SKM-1 treated with dmso at 0.1 percent for 144 hours (cell line): ENCODE data around the gene COL18A1.

ENCODE experiments used
- DNase-seq: peaks from one replicate; lab custom pipeline; 2025; ENCODE audit not compliant: unreplicated experiment; lab: John Stamatoyannopoulos, UW

COL18A1 gene

DNA sequence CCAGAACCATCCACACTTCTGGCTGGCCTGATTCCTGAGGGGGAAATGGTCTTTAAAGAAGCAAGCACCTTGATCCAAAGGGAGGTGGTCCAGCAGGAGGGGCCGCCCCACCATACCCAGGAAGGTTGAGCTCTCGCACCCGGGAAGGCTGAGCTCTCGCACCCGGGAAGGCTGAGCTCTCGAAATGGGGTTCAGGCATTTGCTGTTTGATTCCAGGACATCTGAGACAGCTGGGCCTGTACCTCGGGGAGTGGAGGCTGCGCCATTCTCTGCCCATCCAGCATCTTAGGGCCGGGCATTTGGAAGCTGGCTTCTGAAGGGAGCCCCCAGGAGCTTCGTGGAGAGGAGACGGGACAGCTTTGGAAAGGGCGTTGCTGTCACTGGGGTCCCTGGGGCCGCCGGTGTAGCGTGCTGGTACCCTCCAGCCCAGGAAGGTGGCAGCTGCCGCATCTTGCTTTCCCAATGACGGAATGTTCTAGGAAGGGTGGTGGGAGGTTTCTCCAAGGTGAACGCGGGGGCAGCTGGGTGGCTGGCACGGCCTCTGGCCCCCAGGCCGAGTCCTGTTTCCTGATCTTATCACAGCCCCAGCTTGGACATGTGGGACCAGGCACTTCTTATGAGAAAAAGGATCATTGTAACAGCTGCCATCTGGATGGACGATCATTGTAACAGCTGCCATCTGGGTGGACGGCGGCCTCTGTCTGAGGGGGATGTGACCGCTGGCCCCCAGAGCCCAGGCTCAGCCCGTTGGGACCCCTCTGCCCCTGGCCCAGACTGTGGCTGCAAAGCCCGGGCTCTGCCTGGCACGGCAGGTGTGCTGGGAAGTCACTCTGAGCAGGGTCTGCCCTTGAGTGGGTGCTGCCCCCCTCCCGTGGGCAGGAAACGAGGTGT is 61.6 kb downstream of the COL18A1 start:
- DNase-seq = no peak

DNA sequence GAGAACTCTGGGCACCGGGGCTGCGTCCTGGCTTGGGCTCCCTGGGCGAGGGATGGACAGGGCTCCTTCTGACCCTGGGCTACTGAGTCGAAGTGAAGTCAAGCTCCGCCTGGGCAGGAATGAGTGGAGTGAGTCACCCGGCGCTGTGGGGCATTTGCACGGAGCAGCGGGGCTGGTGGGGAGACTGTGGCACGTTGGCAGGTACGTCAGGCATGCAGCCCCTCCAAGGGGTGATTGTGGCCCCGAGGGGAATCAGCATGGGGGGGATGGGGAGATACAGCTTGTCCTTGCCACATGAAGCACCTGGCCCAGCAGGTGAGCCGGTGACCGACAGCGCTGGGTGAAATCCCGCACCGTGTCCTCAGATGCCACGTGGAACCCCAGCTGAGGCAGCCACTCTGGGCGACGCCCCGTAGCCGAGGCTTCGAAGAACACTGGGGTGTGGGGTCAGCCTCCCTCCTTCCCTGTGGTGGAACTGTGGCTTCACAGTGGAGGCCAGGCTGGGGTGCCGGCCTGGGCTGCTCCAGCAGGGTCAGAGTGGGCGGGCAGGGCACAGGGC is 62.3 kb downstream of the COL18A1 start:
- no peak for DNase-seq

DNA sequence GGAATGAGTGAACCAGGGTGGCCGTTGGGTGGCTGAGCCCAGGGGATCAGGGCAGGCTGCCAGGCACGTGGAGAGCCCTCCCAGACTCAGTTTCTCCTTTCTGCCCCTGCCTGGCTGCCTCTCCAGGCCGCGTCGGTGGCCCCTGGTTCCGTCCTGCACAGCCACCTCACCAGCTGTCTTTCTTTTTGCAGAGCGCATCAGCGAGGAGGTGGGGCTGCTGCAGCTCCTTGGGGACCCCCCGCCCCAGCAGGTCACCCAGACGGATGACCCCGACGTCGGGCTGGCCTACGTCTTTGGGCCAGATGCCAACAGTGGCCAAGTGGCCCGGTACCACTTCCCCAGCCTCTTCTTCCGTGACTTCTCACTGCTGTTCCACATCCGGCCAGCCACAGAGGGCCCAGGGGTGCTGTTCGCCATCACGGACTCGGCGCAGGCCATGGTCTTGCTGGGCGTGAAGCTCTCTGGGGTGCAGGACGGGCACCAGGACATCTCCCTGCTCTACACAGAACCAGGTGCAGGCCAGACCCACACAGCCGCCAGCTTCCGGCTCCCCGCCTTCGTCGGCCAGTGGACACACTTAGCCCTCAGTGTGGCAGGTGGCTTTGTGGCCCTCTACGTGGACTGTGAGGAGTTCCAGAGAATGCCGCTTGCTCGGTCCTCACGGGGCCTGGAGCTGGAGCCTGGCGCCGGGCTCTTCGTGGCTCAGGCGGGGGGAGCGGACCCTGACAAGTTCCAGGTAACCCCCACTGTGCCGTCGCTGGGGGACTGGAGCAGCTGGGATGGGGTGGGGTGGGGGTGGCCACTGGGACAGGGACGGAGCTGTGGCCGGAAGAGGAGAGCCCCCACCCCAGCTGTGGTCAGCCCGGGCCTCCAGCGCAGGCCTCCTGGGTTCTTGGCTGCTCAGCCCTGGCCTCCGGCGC is 63.3 kb downstream of the COL18A1 start:
- no peak for DNase-seq

DNA sequence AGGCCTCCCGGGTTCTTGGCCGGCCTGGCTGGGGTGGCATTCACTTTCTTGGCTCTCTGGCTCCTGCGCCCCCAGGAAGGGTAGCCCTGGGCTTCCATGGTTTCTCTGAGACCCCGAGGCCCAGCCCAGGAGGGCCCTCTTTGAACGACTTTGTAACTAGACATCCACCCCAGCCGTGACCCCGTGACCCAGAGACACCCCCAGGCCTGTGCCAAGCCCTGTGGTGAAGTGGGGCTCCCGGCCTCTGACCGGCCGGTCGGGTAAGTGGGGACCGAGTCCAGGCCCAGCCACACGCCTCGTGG is 64.0 kb downstream of the COL18A1 start:
- no peak for DNase-seq

DNA sequence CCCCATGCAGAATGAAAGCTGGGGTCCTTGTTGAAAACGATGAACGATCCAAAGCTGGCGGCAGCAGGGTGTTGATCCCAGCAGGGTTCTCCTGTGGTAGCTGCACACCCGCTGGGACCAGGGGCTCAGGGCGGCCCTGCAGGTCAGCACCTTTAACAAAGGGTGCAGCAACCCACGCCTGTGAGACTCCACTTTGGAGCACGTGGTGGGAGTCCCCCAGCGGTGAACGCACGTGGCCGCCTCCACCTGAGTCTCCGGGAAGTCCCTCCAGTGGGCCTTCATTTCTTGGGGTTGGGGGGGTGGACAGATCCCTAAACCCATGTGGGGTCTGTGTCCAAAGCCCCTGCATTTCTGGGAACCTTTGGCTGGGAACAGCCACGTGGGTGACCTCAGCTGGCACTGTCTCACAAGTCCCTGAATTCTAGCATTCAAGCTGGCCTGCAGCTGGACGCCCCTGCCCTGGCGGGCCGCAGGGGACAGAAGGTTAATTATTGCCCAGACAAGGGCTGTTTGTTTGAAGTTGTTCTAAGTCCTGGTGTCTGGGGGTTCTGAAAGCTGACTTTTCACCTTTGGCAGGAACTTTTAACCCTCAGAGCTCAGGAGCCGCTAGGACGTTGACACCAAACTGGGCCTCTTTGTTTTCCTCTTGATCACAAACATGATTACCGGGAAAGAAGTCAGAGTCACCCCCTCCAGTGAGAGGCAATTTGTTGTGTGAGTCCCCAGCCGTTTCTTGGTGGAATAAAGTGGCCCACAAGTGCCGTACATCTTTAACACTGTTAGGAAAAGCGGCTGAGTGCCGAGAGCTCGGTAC is 64.5 kb downstream of the COL18A1 start:
- no peak for DNase-seq

DNA sequence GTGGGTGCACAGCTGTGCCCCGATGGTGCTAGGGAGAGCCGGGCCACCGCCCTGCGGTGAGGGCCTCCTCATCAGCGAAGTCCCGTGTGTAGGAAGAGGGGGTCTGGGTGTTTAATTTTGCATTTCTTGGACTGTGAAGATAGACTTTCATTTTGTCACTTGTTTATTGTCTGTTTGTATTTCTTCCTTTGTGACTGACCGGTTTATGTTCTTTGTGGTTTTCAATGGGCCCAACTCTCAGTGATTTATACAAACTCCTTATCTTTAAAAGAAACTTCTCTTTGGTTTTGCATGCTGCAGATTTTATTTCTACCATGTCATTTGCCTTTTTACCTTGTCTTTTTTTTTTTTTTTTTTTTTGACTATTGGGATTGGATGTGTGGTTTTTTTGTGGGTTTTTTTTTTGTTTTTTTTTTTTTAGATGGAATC is 65.1 kb downstream of the COL18A1 start:
- no peak for DNase-seq

DNA sequence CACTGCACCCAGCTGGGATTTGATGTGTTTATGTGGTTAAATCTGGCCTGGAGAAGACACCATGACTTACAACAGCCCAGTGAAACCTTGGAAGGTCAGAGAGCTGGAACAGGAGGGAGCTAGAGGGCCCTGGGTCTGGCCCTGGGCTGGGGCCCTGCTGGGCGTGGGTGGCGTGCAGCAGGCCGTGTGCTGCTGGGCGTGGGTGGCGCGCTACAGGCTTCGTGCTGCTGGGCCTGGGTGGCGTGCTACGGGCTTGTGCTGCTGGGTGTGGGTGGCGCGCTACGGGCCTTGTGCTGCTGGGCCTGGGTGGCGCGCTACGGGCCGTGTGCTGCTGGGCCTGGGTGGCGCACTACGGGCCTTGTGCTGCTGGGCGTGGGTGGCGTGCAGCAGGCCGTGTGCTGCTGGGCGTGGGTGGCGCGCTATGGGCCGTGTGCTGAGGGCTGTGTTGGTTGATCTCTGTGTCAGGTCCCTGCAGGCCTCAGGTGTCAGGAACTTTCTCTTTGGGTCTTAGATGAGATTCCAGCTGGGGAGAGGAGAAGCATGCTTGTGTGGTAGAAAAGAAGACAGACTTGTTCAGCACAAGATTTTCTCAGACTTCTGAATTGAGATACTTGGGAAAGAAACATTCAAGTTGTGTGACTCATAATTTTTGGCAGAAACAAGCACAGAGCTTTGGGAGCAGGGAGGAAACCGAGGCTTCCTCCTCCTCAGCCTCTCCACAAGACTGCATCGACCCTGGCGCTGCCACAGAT is 66.0 kb downstream of the COL18A1 start:
- DNase-seq = no peak

GRCh38 chr21:45471525-45472221 is 66.7 kb downstream of the COL18A1 start:
- no peak for DNase-seq

- no peak for DNase-seq
These were observed 67.7 kb downstream of the COL18A1 start for GRCh38 chr21:45472445-45473365.

- DNase-seq = no peak
These were observed 68.7 kb downstream of the COL18A1 start for GRCh38 chr21:45473496-45474322.

GRCh38 chr21:45474323-45474950 is 69.5 kb downstream of the COL18A1 start:
- no peak for DNase-seq

GRCh38 chr21:45475004-45475685 is 70.2 kb downstream of the COL18A1 start:
- no peak for DNase-seq

GRCh38 chr21:45475797-45476570 is 71.0 kb downstream of the COL18A1 start:
- no peak for DNase-seq

DNA sequence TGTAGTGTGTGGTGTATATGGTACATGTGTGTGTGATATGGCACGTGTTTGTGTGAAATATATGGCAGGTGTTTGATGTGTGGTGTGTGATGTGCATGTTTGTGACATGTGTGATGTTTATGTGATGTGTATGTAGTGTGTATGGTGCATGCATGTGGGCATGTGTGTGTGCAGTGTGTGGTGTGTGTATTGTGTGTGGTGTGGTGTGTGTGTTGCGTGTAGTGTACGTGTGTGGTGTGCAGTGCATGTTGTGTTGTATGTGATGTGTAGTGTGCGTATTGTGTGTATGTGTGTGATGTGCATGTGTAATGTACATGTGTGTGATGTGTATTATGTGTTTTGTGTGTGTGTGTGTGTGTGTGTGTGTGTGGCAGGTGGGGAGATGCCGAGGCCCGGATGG is 71.6 kb downstream of the COL18A1 start:
- DNase-seq = no peak

- DNase-seq = no peak
These were observed 72.5 kb downstream of the COL18A1 start for GRCh38 chr21:45477176-45478114.
